Measurements from ENCODE around the gene ZDHHC14.

DNA sequence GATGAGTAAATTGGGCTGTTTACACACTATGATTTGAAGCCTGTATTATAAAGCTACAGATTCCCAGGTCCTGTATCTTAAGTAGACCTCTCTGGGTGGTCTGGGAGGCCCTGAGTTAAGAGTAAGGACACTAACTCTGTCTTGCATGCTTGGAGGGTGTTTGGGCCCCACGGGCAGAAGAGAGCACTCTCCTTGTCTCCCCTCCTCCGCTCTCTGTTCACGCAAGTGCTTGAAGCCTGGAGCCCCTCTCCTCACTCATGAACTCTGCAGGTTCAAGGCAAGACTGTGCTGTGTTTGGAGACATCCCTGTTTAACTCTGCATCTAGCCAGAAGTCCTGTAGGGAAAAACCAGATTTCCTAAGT, 154.0 kb downstream of the ZDHHC14 start:
- TF ChIP-seq CTCF (IDR thresholded peaks at IDR 0.05; ENCODE audit: low read depth, low read length, poor library complexity, severe bottlenecking) (no peak), EZH2phosphoT487 (IDR thresholded peaks at IDR 0.05; ENCODE audit: borderline replicate concordance, low read length) (no peak)
